Measurements from ENCODE around the gene MAFF. TPM values are rescaled to one million over a fixed set of nuclear protein-coding genes. Genes with fewer than 3 reads are reported as not detected.

The MAFF gene
- total and polyA plus RNA-seq, 4 donors = 30.0 to 57.8 (median 40.1) TPM

GRCh38 chr22:38220163-38220562 is 18.4 kb downstream of the MAFF start:
- DNase-seq (no peak), ATAC-seq (ENCODE audit: insufficient read depth, low FRiP score) (no peak)
- no peak overlapping the region for H3K4me3 ChIP-seq
- TF ChIP-seq, protein P1, sequence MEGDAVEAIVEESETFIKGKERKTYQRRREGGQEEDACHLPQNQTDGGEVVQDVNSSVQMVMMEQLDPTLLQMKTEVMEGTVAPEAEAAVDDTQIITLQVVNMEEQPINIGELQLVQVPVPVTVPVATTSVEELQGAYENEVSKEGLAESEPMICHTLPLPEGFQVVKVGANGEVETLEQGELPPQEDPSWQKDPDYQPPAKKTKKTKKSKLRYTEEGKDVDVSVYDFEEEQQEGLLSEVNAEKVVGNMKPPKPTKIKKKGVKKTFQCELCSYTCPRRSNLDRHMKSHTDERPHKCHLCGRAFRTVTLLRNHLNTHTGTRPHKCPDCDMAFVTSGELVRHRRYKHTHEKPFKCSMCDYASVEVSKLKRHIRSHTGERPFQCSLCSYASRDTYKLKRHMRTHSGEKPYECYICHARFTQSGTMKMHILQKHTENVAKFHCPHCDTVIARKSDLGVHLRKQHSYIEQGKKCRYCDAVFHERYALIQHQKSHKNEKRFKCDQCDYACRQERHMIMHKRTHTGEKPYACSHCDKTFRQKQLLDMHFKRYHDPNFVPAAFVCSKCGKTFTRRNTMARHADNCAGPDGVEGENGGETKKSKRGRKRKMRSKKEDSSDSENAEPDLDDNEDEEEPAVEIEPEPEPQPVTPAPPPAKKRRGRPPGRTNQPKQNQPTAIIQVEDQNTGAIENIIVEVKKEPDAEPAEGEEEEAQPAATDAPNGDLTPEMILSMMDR (IDR thresholded peaks at IDR 0.05; ENCODE audit: control extremely low read depth, extremely low read depth) = no peak
- H3K4me1 ChIP-seq (ENCODE audit: control insufficient read depth in 5 of 5, insufficient read depth in 5 of 5, low read length in 5 of 5) = peaks cover 2 to 30% (median 8%) of the 10 kb centered on the region in 5 donors
- no peaks in the 10 kb centered on the region for H3K27me3 ChIP-seq (ENCODE audit: control insufficient read depth in 3 of 3, insufficient read depth in 3 of 3, low read length in 2 of 3)
- H3K9me3 ChIP-seq (ENCODE audit: control insufficient read depth in 4 of 4, insufficient read depth in 3 of 4, low read length in 3 of 4) = no peaks in the 10 kb centered on the region
- WGBS, 2 donors = 89 to 93% methylated on average over 8 of the region's 8 CpGs
- H3K27ac ChIP-seq (ENCODE audit: low read depth in 1 of 2, low read length in 1 of 2) = peak overlapping the region in 1 of 2 donors; percentile 84
- peaks cover 4 to 43% (median 8%) of the 10 kb centered on the region in 4 donors for H3K36me3 ChIP-seq (ENCODE audit: control insufficient read depth in 4 of 4, insufficient read depth in 4 of 4, low read length in 4 of 4)
- no peak overlapping the region for H3K9ac ChIP-seq (ENCODE audit: insufficient read depth in 1 of 2, low read length in 2 of 2)

- ATAC-seq (ENCODE audit: insufficient read depth, low FRiP score) (no peak), DNase-seq (no peak)
- Histone ChIP-seq H3K4me1 (ENCODE audit: control insufficient read depth in 5 of 5, insufficient read depth in 5 of 5, low read length in 5 of 5) (peaks cover 0 to 27% (median 8%) of the 10 kb centered on the region in 5 donors), H3K36me3 (ENCODE audit: control insufficient read depth in 4 of 4, insufficient read depth in 4 of 4, low read length in 4 of 4) (peaks cover 3 to 43% (median 7%) of the 10 kb centered on the region in 4 donors), H3K27ac (ENCODE audit: low read depth in 1 of 2, low read length in 1 of 2) (peak overlapping the region in 1 of 2 donors; percentile 84), H3K27me3 (ENCODE audit: control insufficient read depth in 3 of 3, insufficient read depth in 3 of 3, low read length in 2 of 3) (no peaks in the 10 kb centered on the region), H3K9ac (ENCODE audit: insufficient read depth in 1 of 2, low read length in 2 of 2) (no peak overlapping the region), H3K9me3 (ENCODE audit: control insufficient read depth in 4 of 4, insufficient read depth in 3 of 4, low read length in 3 of 4) (no peaks in the 10 kb centered on the region), H3K4me3 (no peak overlapping the region)
- TF ChIP-seq, protein P1 (IDR thresholded peaks at IDR 0.05; ENCODE audit: control extremely low read depth, extremely low read depth) = no peak
- 86 to 91% methylated on average over 22 of the region's 22 CpGs for WGBS, 2 donors
These were observed 19.0 kb downstream of the MAFF start for GRCh38 chr22:38220653-38221386.

DNA sequence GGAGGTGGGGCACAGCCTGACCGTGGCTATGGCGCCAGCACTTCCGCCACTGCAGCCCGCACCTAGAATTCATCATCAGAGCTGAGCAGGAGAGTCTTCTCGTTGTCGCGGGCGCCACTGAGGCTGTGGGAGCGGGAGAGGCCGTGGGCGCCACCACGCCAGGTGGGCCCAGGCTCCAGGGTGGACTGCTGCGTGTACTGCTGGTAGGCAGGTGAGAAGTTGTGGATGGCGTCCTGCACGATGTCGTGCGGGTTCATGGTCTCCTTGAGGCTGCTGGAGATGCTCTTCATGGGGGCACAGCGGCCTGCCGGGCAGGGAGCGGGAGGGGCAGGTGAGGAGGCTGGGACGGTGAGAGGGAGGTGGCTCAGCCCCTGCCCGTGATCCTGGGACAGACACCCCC is 19.6 kb downstream of the MAFF start:
- 93 to 96% methylated on average over 22 of the region's 22 CpGs for WGBS, 2 donors
- TF ChIP-seq, protein P1 (IDR thresholded peaks at IDR 0.05; ENCODE audit: control extremely low read depth, extremely low read depth) = no peak
- Histone ChIP-seq H3K27me3 (ENCODE audit: control insufficient read depth in 3 of 3, insufficient read depth in 3 of 3, low read length in 2 of 3) (no peaks in the 10 kb centered on the region), H3K4me3 (no peak overlapping the region), H3K9me3 (ENCODE audit: control insufficient read depth in 4 of 4, insufficient read depth in 3 of 4, low read length in 3 of 4) (no peaks in the 10 kb centered on the region), H3K36me3 (ENCODE audit: control insufficient read depth in 4 of 4, insufficient read depth in 4 of 4, low read length in 4 of 4) (peaks cover 4 to 43% (median 7%) of the 10 kb centered on the region in 4 donors), H3K9ac (ENCODE audit: insufficient read depth in 1 of 2, low read length in 2 of 2) (no peak overlapping the region), H3K27ac (ENCODE audit: low read depth in 1 of 2, low read length in 1 of 2) (no peak overlapping the region), H3K4me1 (ENCODE audit: control insufficient read depth in 5 of 5, insufficient read depth in 5 of 5, low read length in 5 of 5) (peaks cover 0 to 27% (median 8%) of the 10 kb centered on the region in 5 donors)
- DNase-seq (no peak), ATAC-seq (ENCODE audit: insufficient read depth, low FRiP score) (no peak)

All from lung (tissue), 12 donors.